Stimulated activated CD8-positive, alpha-beta memory T cell treated with anti-CD3 and anti-CD28 coated beads, Interleukin-7, amount 100 ng/mL, for 24 hours (primary cell): Measurements from ENCODE around the gene MFSD11.
"Not testable (repeated sequence)": the region's sequence is repeated elsewhere in the genome, so short reads cannot be mapped to it uniquely, and the experiment has no call there.

Experiments used
- DNase-seq: peaks from one replicate; pipeline ENCODE4 v3.0.0-alpha.2; 2020; ENCODE audit warnings: low read depth

MFSD11 gene

GRCh38 chr17:76737676-76738467, at the start of gene MFSD11:
TSS of gene MFSD11 (plus strand) at chr17:76738119. CDS start at chr17:76738353, 234 bp downstream.
- DNase-seq = peak; percentile 76

GRCh38 chr17:76688165-76688622, 49.7 kb upstream of the MFSD11 start:
- DNase-seq = no peak

DNA sequence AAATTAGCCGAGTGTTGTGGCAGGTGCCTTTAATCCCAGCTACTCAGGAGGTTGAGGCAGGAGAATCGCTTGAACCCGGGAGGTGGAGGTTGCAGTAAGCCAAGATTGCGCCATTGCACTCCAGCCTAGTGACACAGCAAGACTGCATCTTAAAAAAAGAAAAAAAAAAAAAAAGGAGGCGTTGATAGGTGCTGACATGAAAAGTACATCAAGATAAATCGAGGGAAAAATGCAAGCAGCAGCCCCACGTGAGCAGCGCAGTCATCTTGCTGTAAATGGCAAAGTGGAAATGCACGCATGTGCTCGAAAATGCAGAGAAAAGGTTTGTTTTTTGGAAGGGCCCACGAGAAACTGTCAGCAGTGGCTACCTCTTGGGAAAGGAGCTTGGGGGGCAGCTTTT, 48.1 kb upstream of the MFSD11 start:
- no peak for DNase-seq

GRCh38 chr17:76690596-76691280, 47.2 kb upstream of the MFSD11 start:
- no peak for DNase-seq

GRCh38 chr17:76691379-76692191, 46.3 kb upstream of the MFSD11 start:
- DNase-seq = no peak

- DNase-seq = no peak
These were observed 42.7 kb upstream of the MFSD11 start for GRCh38 chr17:76695059-76695831.

- no peak for DNase-seq
These were observed 40.9 kb upstream of the MFSD11 start for GRCh38 chr17:76696763-76697701.

DNA sequence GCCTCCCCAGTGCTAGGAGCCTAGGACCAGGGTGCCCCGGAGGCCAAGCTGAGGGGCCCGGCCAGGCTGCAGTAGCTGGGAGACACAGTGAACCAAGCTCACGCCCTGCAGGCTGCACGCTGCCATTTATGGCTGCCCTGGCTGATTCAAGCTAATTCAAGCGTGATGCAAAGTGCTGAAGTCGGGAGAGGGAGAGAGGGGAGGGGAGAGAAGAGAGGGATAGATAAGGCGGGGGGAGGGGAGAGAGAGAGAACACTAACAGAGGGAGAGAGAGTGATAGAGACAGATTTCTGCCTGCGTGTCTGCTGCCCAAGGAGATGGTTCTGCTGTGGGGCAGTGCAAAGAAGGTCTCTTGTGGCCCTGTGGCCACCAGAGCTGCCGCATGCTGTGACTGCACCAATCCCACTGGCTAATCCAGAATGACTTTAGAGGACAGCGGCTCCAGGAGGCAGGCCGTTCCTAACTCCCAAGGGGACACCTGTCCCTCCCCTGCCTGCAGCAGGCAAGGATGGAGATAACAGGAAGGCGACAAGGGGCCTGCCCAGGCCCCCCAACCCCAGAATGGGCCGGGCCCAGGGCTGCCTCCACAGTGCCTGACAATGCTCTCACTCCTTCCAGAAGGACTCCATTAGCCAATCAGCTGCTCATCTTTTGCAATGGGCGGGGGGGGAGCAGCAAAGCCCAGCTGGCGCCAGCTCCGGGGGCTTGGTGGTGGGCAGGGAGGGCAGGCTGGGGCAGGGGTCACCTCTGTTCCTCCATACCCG, 40.0 kb upstream of the MFSD11 start:
- DNase-seq = no peak

GRCh38 chr17:76698466-76698977, 39.4 kb upstream of the MFSD11 start:
- DNase-seq = not testable (repeated sequence)

DNA sequence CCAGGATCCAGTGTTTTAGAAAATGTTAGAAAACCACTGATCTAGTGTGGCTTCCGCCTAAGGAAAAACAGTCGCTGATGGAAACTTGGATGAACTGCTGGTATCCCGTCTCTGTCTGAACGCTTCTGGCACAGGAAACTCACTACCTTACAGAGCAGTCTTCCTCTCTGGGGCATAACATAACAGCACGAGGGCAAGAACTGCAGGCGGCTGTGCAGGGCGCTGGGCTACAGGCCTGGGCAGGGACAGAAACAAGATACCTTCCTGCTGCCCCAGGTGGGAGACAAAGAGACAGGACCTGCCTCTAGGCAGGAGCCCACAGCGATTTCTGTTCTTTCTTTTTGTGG, 37.7 kb upstream of the MFSD11 start:
- no peak for DNase-seq

DNA sequence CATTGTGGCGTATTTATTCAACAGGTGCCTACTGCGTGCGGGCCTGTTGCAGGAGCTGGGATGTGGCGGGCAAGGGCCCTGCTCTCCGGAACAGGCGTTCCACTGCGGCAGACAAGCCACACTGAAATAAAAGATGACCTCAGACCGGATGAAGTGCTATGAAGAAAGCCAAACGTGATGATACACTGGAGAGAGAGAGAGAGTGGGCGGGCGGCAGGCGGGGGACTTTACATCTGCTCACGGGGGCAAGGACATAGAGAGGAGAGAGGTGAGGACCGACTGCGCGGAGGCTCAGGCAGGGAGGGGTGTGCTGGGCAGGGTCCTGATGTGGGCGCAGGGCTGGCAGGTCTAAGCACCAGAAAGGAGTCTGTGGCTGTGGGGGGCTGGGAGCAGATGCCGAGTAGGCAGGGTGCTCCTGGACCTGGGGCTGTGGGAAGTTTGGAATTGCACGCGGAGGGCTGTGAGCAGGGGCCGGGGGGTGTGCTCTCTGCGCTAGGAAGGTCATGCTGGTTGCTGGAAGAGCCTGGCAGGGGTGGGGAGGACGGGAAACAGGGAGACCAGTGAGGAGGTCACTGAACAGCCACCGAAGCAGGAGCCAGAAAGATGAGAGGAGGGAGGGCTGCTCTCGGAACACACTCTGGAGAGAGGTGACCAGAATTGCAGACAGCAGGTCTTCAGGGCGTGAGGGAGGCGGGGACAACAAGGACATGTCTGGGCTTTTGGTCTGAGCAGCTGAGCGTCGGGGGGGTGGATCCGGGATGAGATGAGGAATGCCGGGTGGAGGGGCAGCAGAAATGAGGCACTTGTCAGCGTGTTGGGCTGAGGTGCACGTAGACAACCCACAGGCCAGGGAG, 37.1 kb upstream of the MFSD11 start:
- DNase-seq = no peak

DNA sequence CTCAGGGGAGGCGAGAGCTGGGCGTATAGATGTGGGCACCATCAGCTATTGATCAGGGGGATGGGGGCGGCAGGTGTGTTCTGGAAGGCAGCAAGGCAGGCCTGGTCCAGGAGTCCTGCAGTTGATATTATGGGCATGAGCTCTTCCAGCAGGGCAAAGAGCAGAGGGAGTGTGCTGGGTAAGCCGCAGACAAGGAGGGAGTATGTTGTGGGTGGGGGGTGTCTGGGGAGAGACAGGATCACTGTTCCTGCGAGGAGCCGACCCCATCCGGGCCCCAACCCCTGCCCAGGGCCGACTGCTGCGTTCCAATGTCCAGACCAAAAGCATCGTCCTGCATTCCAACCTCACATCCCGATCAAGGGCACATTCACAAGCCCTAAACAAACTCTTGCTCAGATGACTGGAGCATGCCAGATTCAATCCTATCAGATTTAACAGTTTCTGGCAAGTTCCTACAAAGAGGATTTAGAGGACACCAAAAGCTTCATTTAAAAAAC, 36.4 kb upstream of the MFSD11 start:
- DNase-seq = no peak

DNA sequence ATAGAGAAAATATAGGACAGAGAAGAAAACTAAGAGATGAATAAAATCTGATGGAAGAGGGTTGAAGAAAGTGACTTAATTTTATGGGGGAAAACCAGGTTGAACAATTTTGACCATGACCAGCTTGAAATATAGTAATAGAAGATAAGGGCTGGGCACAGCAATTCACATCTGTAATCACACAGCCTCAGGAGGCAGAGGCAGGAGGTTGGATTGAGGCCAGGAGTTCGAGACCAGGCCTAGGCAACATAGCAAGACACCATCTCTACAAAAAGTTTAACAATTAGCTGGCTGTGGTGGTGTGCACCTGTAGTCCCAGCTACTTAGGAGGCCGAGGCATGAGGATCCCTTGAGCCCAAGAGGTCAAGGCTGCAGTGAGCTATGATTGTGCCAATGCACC, 35.8 kb upstream of the MFSD11 start:
- DNase-seq = no peak

DNA sequence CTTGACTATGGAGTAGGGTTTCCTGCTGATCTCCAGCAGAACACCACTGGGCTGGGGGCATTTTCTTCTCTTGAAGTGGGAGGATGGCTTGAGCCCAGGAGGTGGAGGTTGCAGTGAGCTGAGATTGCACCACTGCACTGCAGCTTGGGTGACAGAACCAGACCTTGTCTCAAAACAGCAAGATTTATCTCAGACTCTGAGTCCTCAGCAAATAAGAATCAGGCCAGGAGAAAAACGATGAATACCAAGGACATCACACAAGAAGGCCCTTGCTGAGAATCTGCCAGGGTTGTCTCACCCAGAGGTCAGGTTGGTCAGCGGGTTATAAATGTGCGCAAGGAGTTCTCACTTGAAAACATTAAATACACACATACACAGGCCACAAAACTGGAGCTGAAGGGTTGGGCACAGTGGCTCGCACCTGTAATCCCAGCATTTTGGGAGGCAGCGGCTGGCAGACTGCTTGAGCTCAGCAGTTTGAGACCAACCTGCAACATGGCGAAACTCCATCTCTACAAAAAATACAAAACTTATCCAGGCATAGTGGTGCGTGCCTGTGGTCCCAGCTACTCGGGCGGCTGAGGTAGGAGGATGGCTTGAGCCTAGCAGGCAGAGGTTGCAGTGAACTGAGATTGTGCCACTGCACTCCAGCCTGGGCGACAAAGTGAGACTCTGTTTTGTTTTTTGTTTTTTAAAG, 34.8 kb upstream of the MFSD11 start:
- DNase-seq = no peak

DNA sequence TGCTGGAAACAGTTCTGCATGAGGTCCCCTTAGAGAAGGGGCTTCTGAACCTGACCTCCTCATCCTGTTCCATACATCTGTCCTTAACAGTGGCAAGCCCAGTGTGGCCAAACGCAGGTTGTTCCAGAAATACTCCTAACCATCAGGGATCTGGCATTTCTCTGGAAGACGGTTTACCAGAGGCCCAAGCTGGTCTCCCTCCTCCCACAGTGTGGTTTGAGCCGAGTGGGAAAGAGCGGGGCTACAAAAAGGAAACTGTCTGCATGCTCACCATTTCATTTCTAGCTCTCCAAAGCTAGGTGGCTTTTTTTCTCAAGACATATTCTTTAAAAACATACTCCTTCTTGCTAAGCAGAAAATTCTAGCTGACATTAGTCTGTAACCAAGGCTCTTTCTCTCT, 33.1 kb upstream of the MFSD11 start:
- DNase-seq = no peak

DNA sequence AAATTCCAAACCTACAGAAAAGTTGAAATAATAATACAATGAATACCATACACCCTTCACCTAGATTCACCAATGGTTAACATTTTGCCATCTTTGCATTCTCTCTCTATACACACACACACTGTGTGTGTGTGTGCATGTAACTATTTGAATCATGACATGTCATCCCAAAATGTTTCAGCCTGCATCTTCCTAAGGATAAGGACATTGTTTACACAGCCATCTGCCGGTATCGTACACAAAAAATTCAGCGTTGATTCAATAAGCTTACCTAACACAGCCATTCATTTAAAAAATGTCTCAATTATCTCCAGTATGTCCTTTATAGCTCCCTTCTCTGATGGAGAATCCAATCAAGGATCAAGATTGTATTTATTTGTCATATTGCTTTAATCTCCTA, 31.1 kb upstream of the MFSD11 start:
- DNase-seq = no peak

DNA sequence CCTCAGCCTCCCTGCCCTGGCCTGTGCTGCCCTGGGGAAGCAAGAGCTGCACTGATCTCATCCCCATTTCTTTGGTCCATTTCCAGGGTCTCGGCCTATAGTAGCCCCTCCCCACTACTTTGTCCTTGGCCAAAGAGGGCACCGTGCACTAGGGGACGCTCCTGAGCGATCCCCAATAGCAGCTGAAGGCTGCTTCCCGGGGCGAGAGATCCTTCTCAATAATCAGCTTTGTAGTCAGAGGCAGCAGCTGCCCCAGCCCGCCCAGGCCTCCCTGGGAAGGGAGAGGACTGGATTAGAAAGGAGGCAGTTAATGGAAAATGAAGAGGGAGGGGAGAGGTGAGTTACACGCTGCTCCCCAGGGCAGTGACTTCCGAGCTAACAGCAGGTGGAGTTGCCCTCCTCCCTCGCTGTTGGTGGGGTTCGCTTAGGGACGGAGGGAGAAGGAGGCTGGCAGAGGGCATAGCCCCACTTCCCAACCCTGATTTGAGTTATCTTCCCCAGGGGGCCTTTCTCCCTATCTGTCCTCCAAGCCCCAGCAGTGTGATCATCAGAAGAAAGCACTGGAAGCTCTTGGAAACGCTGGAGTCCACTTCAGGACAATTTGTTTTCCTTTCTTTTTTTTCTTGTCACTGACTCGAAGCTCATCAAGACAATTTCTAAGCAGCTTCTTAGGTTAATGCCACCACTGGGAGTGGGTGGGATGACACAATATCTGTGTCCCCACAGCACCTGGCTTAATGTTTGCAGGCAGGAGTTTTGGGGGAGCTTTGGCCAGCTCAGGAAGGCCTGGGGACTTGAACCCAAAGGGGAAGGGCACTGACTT, 29.7 kb upstream of the MFSD11 start:
- DNase-seq = no peak
